HG02885 (cell line): ENCODE measurements around the gene KLF12.

Source experiments
- ATAC-seq: cut with Tn5 transposase; IDR thresholded peaks from one replicate; pipeline ENCODE4 v1.9.1; 2021; ENCODE audit warnings: mild to moderate bottlenecking; ENCODE audit not compliant: unreplicated experiment, poor library complexity

KLF12 gene

GRCh38 chr13:74104661-74105275, 29.4 kb downstream of the KLF12 start:
- no peak for ATAC-seq

DNA sequence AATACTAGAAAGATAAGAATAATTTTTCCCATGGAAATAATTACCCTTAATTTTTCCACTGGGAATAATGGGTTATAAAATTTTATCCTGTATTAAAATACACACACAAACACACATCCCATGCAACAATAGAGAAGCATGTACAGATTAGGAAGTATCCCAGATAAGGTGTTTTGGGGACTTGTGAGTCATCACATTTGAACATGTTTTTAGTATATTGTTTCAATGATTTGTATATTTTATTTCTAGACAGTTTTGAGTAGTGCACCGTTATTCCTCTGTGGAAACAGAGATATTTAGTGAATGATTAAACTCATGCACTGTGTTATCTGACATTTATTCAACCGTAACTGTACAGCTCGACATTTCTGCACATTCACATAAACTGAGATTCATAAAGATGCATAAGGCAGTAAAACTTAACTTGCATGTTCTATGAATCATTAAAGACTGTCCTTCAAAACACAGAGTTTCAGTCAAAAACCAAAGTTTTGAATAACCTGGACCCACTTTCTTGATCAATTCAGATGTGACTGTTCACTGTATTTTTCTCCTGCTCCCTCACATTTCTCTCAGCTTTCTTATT, 30.1 kb downstream of the KLF12 start:
- no peak for ATAC-seq

- ATAC-seq, result no peak
These were observed 31.0 kb downstream of the KLF12 start for GRCh38 chr13:74103196-74103595.

- no peak for ATAC-seq
These were observed 31.5 kb downstream of the KLF12 start for GRCh38 chr13:74102691-74103090.

- no peak for ATAC-seq
These were observed 32.8 kb downstream of the KLF12 start for GRCh38 chr13:74101436-74101835.

DNA sequence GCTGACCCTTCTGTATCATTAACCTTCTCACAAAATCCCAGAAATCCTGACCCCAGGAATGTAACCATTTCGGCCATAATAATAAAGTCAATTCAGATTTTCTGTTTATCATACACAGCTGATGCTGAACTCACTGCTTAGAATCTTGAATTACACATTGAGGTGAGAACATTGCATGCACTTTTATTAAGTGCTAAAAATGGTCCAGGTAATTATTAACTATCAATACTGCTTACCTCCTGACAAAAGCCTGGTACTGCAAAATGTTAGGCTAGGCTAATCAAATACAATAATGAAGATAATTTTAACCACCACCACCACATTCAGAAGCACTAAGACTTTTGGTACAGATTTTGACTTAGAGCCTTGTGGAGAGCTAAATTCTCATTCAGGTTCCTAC, 36.1 kb downstream of the KLF12 start:
- ATAC-seq, result no peak

GRCh38 chr13:74097116-74097515, 37.1 kb downstream of the KLF12 start:
- no peak for ATAC-seq

DNA sequence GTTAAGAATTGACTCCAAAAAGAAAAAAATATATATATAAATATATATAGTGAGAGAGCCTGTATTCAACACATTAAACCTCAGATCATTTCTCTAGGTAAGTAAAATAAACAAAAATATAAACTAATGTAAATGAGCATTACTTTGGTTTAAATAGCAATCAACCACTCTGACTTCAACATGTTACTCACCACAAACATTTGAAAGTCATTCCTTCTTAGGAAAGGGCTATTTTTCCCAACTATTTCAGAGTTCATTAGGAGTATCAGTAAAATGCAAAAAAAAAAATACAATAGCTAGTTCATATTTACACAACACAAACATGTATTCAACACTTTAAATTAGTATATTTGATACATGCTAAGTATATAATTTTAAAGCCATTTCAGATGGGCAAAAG, 40.5 kb downstream of the KLF12 start:
- ATAC-seq, result no peak

- ATAC-seq, result no peak
These were observed 41.5 kb downstream of the KLF12 start for GRCh38 chr13:74092711-74093110.

- peak; percentile 76 for ATAC-seq
These were observed 43.2 kb downstream of the KLF12 start for GRCh38 chr13:74090869-74091605.

GRCh38 chr13:74090397-74090796, 43.8 kb downstream of the KLF12 start:
- peak; percentile 23 for ATAC-seq

GRCh38 chr13:74087357-74087756, 46.8 kb downstream of the KLF12 start:
- ATAC-seq, result no peak
